IMR-90 (cell line): ENCODE measurements around the gene CALN1.
"Not testable (repeated sequence)": the region's sequence is repeated elsewhere in the genome, so short reads cannot be mapped to it uniquely, and the experiment has no call there.

Experiments used
- BHLHE40 ChIP-seq: fragments of 150-350 bp; IDR thresholded peaks from 2 replicates; pipeline ENCODE4 v1.6.1; 2016; ENCODE audit warnings: mild to moderate bottlenecking, low read depth, low read length
- ELK1 ChIP-seq: fragments of 150-350 bp; IDR thresholded peaks from 2 replicates; pipeline ENCODE4 v1.6.1; 2016; ENCODE audit warnings: low read depth, mild to moderate bottlenecking, low read length, moderate library complexity, borderline replicate concordance
- FOS ChIP-seq: fragments of 150-350 bp; IDR thresholded peaks from 2 replicates; pipeline ENCODE4 v1.6.1; 2016; ENCODE audit warnings: low read depth, low read length
- MAFK ChIP-seq: IDR thresholded peaks from 2 replicates; pipeline ENCODE4 v1.6.1; 2012; ENCODE audit warnings: low read depth, low read length, improper control_type of control experiment
- MAZ ChIP-seq: IDR thresholded peaks from 2 replicates; pipeline ENCODE4 v1.6.1; 2012; ENCODE audit warnings: low read depth, mild to moderate bottlenecking, low read length, improper control_type of control experiment, moderate library complexity, borderline replicate concordance
- MXI1 ChIP-seq: IDR thresholded peaks from 2 replicates; pipeline ENCODE4 v1.6.1; 2012; ENCODE audit warnings: low read depth, mild to moderate bottlenecking, low read length, moderate library complexity, borderline replicate concordance
- NFE2L2 ChIP-seq: fragments of 150-350 bp; IDR thresholded peaks from 2 replicates; pipeline ENCODE4 v1.6.1; 2016; ENCODE audit warnings: low read depth, mild to moderate bottlenecking, low read length
- POLR2A ChIP-seq: IDR thresholded peaks from 2 replicates; pipeline ENCODE4 v1.6.1; 2012; ENCODE audit warnings: mild to moderate bottlenecking, low read depth, low read length
- RAD21 ChIP-seq: IDR thresholded peaks from 2 replicates; pipeline ENCODE4 v1.6.1; 2012; ENCODE audit warnings: low read length, improper control_type of control experiment
- RCOR1 ChIP-seq: IDR thresholded peaks from 2 replicates; pipeline ENCODE4 v1.6.1; 2012; ENCODE audit warnings: mild to moderate bottlenecking, low read length, improper control_type of control experiment; ENCODE audit not compliant: insufficient replicate concordance
- RFX5 ChIP-seq: IDR thresholded peaks from 2 replicates; pipeline ENCODE4 v1.8.0; 2012; ENCODE audit warnings: low read depth, mild to moderate bottlenecking, low read length, moderate library complexity
- SMC3 ChIP-seq: fragments of 150-350 bp; IDR thresholded peaks from 2 replicates; pipeline ENCODE4 v1.6.1; 2016; ENCODE audit warnings: low read depth, mild to moderate bottlenecking, antibody characterized with exemption, low read length, moderate library complexity
- TF ChIP-seq, protein P1 (sequence below): conservative IDR thresholded peaks from 2 replicates; pipeline ENCODE4 v1.5.1; 2012; ENCODE audit warnings: mild to moderate bottlenecking, low read depth, low read length, improper control_type of control experiment
- TF ChIP-seq, protein P2 (sequence below): fragments of 150-350 bp; IDR thresholded peaks from 2 replicates; pipeline ENCODE4 v1.6.1; 2017; ENCODE audit warnings: mild to moderate bottlenecking, antibody characterized with exemption, low read length, low read depth

- TF ChIP-seq, protein P1, sequence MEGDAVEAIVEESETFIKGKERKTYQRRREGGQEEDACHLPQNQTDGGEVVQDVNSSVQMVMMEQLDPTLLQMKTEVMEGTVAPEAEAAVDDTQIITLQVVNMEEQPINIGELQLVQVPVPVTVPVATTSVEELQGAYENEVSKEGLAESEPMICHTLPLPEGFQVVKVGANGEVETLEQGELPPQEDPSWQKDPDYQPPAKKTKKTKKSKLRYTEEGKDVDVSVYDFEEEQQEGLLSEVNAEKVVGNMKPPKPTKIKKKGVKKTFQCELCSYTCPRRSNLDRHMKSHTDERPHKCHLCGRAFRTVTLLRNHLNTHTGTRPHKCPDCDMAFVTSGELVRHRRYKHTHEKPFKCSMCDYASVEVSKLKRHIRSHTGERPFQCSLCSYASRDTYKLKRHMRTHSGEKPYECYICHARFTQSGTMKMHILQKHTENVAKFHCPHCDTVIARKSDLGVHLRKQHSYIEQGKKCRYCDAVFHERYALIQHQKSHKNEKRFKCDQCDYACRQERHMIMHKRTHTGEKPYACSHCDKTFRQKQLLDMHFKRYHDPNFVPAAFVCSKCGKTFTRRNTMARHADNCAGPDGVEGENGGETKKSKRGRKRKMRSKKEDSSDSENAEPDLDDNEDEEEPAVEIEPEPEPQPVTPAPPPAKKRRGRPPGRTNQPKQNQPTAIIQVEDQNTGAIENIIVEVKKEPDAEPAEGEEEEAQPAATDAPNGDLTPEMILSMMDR = not testable (repeated sequence)
- TF ChIP-seq SMC3, RCOR1, MXI1, POLR2A, MAFK, MAZ, ELK1, BHLHE40, RFX5, FOS, NFE2L2, RAD21: not testable (repeated sequence)
- TF ChIP-seq, protein P2, sequence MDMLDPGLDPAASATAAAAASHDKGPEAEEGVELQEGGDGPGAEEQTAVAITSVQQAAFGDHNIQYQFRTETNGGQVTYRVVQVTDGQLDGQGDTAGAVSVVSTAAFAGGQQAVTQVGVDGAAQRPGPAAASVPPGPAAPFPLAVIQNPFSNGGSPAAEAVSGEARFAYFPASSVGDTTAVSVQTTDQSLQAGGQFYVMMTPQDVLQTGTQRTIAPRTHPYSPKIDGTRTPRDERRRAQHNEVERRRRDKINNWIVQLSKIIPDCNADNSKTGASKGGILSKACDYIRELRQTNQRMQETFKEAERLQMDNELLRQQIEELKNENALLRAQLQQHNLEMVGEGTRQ = not testable (repeated sequence)
Measured at GRCh38 chr7:72343354-72343753, 68.8 kb downstream of the CALN1 start.
